IPS-NIHi7 (cell line): ENCODE data around the gene MYZAP.

ENCODE experiments used
- DNase-seq: peaks from one replicate; pipeline ENCODE4 v3.0.0; 2012; ENCODE audit warnings: mixed read lengths; ENCODE audit errors: extremely low spot score

MYZAP gene

DNA sequence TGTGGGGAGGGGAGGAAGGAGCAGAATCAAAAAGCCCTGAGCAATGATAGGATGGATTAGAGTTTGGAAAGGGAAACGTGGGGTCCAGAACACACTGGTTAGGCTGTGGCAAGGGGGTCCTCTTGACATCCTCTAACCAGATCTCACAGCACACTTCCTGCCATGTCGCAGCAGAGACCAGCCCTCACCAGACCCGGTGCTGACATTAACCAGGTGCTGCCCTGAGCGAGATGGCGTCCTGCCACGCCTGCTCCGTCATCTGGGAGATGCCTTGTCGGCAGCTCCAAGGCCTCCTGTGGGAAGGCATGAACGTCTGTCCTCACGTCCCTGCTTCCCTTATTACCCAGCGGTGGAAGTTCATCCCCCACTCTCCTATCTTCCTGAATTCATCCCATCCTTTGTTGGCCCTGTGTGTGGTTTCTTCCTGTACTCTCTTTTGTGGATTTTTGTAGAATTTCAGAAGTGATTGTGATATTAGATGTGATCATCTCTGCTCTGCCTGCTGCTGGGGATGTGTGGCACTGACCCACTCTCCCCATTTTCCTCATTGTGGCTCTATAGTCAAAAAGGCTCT lies 29.4 kb upstream of the MYZAP start:
- no peak for DNase-seq

DNA sequence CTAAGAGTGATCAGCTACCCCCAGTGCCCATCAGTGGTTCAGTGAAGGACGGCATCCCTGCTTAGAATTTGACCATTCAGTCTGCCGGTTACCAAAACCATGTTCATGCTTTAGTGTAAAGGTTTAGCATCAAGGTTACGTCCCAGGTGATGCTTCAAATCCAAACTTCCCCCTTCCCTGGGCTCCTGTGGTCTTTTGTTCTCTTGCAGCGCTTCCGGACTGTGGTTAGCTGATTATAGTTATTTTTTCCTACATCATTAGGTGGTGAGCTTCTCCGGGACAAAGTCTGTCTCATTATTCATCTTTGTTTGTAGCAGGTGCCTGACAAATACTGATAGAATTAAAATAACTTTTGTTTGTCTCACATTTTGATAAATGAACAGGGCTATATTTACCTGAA lies 28.3 kb upstream of the MYZAP start:
- DNase-seq: no peak

DNA sequence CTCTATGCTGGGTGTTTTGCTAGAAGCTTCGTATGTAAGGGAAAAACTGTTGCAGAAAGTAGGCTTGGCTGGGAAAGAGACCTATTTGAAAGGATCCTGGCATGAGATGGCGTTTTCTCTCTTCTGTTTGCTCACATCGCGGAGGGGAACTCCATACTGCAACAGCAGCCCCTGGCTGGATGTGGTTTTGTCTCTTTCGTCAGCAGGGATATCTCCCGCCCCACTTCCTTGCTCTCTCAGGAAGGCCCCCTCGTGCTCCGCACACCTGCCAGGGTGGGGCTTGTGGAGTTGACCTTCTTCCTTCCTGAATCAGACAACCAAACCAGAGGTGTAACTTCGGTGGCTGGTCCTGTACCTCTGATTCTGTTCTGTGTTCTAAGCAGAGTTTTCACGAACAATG lies 26.4 kb upstream of the MYZAP start:
- DNase-seq: no peak

DNA sequence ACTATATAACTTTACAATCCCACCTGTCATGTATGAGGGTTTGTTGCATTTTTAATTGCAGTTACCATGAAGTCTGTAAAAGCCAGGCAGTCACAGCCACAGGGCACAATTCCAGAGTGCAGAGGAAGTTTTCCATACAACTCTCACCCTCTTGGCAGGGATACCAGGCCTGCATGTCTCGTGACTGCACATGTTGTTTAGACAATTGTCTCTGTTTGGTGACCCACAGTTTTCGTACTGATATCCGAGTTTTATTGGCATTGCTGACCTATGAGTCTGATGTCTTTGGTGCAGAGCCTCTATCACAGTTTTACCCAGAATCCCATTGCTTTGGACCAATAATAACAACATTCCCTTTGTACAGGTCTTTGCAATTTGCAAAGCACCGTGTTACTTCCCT lies 24.9 kb upstream of the MYZAP start:
- no peak for DNase-seq

DNA sequence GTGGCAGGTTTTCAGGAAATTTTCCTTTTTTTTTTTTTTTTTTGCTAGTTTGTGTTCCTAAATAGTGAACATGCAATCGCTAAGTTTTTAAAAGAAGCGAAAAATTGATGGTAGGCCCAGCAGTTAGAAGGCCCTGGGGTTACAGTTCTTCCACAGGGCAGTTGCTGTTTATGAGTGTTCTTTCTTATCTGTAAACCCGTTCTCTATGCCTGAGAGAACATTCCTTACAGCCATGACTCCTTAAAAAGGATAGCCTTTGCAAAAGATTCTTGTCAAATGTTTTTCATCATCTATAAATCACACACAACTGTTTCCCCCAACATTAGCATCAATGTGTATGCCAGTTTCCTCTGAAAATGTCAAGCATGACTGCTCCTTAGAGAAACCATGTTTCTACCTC lies 23.8 kb upstream of the MYZAP start:
- DNase-seq: no peak

- no peak for DNase-seq
These were observed 23.4 kb upstream of the MYZAP start for GRCh38 chr15:57568299-57568698.

DNA sequence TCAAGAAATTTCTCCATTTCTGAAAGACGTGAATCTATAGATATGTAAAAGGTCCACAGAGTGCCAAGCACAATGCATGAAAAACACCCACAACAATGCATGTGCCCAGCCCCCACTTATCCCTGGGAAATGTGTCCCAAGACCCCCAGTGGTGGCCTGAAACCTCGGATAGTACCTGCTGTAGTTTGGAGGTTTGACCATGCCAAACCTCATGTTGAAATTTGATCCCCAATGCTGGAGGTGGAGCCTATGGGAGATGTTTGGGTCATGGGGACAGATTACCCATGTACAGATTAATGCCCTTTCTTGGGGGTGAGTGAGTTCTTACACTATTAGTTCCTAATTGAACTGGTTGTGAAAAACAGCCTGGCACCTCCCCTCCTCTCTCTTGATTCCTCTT lies 21.4 kb upstream of the MYZAP start:
- no peak for DNase-seq

- no peak for DNase-seq
These were observed 20.7 kb upstream of the MYZAP start for GRCh38 chr15:57570994-57571393.

- DNase-seq: no peak
These were observed 20.0 kb upstream of the MYZAP start for GRCh38 chr15:57571725-57572124.

- no peak for DNase-seq
These were observed 19.2 kb upstream of the MYZAP start for GRCh38 chr15:57572468-57572867.

DNA sequence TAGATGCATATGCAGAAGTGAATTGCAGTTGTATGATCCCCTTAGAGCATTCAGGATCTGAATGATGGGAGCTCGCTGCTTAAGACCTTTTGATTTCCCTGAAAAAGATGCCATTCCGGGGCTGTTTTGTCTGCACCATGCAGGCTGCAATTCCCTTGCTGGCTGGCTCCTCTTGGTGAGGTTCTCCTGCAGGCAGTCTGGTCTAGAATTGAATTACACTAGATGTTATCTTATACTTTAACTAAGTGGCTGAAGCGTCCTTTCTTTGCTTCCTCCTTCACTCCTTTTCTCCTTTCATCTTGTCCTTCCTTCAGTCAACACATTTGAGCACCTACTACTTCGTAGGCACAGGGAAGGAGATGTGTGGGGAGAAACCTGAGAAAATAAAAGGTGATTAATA lies 18.6 kb upstream of the MYZAP start:
- no peak for DNase-seq

GRCh38 chr15:57575363-57575762 lies 16.3 kb upstream of the MYZAP start:
- DNase-seq: no peak

GRCh38 chr15:57578288-57578900 lies 13.3 kb upstream of the MYZAP start:
- no peak for DNase-seq

DNA sequence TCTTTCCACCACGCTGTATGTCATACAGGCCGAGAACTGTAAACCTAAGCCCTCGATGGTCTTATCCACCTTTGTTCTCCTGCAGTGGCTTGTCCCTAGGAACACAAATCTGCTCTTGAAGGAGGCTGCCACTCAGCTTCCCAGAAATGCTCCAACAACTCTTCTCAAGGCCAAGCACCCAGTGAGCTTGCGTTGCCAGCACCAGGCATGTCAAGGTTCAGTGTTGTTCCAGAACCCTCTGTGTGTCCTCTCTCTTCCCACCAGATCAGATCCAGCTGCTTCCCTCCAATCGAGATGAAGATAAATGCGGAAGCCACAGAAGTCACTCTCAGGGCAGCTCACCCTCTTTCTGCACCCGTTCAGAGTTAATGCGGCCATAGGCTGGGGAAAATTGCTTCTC lies 11.3 kb upstream of the MYZAP start:
- no peak for DNase-seq

DNA sequence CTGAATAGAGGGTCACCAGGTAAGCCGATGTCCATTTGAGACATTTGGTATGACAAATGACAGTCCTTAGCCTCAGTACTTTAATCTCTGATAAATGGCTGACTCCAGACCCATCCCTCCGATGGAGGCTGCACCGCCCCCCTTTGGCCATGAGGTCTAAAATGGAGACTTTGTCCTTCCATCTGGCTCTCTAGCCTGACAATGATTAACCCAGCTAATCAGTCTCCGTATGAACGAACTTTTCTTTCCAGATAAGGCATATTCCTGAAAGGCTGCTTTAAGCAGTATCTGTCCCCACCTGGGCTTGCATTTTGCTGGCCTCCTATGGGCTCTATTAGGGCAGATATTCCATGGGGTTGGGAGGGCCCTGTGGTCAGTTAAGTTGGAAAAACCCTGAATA lies 10.8 kb upstream of the MYZAP start:
- no peak for DNase-seq

DNA sequence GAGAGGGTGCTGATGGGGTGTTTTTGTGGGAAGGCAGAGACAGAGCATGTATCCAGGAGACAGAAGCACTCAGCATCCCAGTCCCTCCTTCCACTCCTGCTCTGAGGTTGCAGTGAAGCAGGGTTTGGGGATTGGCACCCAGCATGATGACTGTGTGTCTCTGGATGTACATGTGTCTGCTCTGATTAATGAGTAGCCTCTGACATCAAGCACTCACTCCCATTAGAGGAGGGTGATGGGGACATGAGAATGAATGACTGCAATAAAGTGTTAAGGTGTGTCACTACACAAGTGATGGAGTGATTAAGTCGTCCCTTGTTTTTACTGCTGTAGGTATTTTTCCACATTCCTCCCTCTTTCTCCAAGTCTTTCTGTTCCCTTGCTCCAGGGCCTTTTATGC lies 9.6 kb upstream of the MYZAP start:
- DNase-seq: no peak

DNA sequence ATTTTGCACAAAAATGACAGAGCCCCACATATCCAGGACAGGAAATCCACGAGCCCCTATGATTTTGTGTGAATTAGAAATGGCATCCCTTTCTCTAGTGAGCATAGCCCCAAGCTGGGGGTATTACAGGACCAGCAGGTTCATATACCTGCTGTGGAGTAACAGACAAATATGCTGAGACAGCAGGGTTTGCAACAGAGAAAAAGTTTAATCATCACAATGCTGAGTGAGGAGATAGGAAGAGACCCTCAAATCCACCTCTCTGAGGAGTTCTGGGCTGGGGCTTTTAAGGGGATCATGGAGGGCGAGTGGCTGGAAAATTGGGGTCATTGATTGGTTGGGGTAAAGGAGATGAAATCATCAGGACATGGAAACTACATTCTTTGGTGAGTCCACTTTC lies 8.4 kb upstream of the MYZAP start:
- no peak for DNase-seq

DNA sequence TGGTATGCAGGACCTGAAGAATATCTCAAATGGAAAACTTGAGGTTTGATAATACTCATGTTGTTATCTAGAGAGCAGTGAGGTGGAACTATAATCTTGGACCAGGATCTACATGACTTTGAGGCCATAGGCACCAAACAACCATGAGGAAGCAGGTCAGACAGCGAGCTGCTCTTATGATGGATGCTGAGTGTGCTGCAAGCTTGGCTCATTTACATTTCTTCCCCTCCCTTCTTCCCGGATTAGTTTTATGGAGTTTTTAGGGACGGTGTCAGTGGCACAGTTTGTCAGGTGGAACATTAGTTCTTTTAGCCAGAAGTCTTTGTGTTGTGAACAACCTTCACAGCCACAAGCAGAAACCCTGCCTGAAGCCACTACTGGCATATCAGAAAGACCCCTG lies 8.0 kb upstream of the MYZAP start:
- DNase-seq: no peak

DNA sequence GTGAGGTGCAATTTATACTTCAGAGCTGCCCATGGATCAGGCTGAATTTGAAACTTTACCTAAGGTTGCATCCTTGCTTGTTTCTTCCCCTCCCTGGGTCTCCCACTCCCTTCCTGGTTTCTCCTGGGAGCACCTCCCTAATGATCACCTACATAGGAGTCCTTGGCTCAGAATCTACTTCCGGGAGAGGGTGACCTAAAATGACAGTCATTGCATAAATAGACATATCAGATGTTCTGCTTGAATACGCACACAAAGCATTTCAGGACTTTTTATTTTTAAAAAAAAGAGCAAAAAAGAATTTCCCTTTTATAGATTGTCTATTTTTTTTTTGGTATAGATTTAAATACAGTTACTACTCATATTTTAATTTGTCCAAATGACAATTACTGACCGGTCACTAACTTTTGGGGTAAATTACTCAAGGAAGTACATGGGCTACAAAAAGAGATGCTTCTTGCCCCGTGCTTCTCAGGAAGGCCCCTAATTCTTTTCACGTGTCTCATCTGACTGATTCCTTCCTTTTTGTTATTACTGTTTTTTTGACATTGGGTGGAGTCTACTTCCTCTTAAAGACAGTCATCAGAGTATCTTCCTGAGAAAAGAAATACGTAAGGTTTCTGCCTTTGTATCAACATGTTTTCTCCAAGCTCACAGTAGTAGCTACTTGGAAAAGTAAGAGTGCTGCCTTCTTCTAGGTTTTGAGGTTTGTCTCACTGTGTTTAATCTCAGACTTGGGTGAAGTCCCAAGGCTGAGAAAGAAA lies 4.9 kb upstream of the MYZAP start:
- DNase-seq: no peak

GRCh38 chr15:57589281-57589680 lies 2.4 kb upstream of the MYZAP start:
- DNase-seq: no peak

GRCh38 chr15:57589754-57590153 lies 1.9 kb upstream of the MYZAP start:
- no peak for DNase-seq

DNA sequence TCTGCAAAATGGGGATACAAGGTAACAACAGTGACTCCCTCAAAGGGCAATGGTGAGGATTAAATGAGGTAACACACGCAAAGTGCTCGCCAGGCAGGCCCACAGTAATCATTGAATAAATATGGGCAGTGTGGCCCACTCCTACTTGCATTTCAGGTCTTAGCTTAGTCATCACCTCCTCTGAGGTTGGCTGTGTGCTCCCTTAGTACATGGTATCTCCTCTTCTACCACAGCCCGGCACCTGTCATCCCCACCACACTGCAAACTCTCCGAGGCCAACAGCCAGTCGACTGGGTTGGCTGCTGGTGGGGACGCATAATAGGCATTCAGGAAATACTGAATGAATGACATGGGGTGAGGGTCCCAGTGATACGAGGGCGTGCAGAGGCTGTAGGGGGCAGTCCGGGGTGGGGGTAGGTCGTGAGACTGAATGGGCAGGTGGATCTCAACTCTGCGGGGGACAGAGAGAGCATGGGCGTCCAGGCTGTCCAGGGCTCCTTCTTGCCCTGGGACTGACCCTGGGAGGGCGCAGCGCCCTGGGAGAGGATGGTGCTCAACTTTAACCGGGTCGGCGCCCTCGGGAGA lies 375 bp upstream of the MYZAP start:
- DNase-seq: peak; percentile 35

DNA sequence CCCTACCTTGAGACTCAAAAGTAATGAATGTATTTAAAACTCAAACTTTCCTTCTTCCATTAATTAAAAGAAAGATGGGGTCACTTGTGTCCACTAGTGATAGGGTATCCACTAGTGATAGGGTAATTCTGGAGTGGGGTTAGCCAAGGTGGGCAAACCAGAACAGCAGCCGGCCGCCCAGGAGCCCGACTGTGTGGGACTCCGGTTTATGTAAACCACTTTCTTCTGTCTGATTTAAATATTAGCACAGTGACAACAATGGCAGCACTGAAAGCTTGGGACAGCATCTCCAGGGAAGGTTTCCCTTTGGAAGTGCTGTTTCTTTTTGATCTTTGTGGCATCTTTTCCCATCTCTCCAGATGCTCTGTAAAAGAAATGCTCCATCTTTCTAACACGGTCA lies 722 bp downstream of the MYZAP start:
- no peak for DNase-seq
